HG02870 (cell line): ENCODE data around the gene KRT76.
"Not testable (repeated sequence)": the region's sequence is repeated elsewhere in the genome, so short reads cannot be mapped to it uniquely, and the experiment has no call there.

Source experiments
- ATAC-seq: cut with Tn5 transposase; IDR thresholded peaks from one replicate; pipeline ENCODE4 v1.9.1; 2021; ENCODE audit warnings: mild to moderate bottlenecking, moderate library complexity; ENCODE audit not compliant: unreplicated experiment

Gene KRT76

DNA sequence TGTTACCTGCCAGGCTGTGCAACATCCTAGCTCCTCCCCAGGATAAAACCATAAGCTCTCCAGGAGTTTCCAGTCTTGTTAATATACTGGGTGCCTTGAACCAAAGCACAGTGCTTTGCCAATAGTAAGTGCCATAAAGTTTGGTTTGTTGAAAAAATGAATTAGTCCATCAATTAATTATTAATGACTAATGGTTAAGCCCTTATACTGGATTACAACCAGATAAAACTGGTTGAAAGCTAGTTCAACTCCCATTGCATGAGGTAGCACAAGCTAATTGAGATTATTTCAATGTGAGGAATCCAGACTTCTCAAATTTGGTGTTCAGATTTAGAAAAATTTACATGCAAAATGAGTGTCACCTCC lies 20.4 kb upstream of the KRT76 start:
- no peak for ATAC-seq

DNA sequence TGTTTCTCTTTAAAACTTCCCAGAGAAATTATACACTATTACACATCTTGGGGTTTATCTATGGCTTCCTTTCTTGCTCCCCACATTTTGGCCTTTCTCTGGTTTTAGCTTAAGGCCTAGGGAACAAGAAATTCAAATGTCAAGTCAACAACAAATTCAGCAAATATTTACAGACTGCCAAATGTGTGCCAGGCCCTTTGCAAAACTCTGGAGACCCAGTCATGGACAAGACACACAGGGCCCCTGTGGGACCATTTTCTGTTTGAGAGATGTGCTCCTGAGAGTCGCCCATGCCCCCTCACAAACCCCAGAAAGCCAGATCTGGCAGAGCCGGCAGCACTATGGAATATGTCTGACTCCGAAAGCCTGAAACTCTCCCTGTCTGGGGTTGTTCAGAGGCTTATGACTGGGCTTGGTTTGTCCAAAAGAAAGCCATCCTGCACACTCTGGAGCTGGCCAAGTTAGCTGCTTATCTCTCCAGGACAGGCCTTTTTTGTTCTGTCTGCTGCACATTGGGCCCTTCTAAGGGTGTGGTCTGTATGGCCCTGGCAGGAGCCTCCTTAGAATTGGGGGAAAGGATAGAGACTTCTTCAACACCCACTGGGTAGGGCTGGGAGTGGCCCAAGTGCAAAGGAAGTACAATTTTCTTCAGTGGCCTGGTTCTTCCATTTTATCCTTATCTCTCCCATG lies 19.8 kb upstream of the KRT76 start:
- ATAC-seq, result no peak

DNA sequence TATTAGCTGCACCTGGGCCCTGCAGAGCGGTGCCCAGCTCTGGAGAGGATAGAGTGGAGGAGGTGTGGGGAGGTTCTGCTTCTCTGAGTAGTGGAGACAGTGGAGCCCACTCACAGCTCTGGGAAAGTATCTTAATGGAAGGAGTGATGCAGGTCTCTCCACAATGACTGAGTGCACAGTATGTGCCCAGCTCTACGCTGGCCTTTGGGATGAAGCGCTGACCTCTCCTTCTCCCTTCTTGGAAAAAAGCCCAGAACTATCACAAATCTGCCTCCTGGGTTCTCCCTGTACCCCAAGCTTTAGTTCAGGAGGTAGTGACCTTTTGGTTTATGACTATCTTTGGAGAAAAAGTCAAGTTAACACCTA lies 19.3 kb upstream of the KRT76 start:
- no peak for ATAC-seq

DNA sequence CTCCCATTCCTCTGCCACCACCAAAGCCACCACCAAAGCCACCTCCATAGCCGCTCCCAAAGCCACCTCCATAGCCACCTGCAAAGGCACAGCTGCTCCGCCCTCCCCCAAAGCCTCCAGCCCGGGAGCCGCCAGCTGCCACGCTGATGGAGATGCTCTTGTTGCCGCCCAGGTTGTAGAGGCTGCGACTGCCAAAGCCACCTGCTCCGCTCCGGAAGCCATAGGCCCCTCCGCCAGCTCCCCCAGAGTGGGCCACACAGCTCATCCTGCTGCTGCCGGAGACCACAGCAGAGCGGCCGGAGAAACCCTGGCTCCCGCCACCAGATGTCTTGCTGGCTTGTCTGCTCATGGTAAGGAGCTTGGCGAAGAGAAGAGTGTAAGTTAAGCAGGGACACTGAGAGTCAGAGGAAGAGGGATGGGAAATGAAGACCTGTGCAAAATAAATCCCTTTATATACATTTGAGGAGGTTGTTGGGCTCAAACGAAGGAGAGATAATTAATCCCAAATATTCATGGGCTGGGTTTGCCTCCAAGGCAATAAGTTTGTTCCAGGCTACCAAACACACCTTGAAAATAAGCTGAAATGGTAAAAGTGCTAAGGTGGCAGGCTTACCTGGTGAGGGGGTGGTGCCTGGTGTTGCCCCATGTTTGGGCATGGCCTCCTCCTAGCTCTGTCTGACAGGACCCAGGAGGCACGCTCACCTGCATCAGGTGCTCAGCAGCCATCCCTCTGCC lies 18.7 kb upstream of the KRT76 start, which contains the start of gene KRT3:
KRT3 (minus strand) TSS at position 424 of the 735 bp plus-strand sequence; CDS start at position 349, 75 bp downstream.
- ATAC-seq, result no peak

DNA sequence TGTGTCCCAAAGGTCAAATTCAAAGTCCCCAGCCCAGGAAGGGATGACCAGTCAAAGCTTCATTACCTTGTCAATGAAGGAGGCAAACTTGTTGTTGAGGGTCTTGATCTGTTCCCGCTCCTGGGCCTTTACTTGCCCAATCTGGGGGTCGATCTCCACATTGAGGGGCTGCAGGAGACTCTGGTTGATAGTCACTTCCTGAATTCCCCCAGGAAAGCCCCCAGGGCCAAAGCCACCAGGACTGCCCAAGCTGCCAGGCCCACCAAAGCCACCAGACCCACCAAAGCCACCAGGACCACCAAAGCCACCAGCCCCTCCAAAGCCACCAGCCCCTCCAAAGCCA lies 18.2 kb upstream of the KRT76 start:
- not testable (repeated sequence) for ATAC-seq

DNA sequence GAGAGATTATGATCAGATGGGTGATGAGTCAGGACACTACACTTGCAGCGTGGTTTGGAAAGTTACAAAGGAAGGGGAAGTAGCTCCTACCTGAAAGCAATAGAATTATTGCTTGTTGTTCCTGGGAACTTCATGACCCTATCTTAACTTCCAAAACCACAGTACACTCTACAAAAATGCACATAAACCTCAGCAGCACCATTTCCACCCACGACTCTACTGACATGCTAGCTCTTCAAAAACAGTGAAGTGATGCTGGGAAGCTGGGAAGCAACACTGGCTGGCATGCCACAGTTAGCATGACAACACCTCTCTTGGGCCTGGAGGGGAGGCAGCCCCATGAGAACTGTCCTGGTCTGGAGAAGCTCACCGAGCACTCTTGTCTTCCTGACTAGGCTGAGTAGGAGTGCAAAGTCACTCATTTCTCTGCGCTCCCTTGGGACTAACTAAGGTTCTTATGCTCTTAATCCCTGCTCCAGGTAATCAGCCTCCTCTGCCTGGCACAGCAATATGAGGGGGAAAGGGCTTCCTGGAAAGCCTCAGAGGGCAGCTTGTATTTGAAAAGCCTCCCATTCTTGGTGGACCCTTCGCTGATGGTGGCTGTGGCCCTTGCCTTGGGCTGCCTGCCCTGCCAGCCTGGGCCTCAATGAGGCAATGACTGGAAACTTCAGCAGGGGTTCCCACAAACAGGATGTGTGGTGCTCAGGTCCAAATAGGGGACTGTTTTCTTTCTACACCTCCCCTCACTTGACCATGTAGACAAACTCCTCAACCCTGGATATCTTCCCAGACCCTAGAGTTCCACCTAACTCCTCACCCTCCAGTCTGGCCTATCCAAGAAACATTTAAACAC lies 17.6 kb upstream of the KRT76 start:
- ATAC-seq, result no peak

DNA sequence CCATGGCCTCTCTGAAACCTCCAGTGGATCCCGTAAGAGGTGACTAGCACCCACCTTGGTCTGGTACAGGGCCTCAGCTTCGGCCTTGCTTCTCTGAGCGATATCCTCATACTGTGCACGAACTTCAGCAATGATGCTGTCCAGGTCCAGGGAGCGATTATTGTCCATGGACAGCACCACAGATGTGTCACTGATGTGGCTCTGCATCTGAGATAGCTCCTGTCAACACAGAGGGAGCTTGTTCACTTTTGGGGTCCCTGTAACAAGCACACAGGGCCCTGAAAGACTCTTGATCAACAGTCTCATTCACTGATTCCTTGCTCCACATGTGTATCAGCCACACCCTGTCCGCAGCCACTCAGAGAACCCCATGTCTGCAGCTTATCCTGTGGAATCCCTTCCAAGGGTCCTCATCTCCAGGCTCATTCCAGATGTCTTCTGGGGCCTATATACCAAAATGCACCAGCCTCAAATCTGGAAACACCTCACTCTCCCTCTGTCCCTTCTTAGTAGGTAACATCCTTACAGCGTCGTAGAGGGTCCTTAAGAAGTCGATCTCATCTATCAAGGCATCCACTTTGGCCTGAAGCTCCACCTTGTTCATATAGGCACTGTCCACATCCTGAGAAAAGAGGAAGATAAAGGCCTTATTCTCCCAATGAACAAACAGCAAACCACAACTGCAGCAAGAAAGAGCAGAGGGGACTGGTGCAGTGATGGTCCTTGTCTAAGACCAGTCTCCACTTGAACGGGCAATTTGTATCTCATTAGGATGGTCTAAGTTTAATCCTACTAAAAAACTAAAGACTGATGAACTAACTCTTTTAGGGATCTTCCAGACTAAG lies 15.3 kb upstream of the KRT76 start:
- ATAC-seq, result no peak

DNA sequence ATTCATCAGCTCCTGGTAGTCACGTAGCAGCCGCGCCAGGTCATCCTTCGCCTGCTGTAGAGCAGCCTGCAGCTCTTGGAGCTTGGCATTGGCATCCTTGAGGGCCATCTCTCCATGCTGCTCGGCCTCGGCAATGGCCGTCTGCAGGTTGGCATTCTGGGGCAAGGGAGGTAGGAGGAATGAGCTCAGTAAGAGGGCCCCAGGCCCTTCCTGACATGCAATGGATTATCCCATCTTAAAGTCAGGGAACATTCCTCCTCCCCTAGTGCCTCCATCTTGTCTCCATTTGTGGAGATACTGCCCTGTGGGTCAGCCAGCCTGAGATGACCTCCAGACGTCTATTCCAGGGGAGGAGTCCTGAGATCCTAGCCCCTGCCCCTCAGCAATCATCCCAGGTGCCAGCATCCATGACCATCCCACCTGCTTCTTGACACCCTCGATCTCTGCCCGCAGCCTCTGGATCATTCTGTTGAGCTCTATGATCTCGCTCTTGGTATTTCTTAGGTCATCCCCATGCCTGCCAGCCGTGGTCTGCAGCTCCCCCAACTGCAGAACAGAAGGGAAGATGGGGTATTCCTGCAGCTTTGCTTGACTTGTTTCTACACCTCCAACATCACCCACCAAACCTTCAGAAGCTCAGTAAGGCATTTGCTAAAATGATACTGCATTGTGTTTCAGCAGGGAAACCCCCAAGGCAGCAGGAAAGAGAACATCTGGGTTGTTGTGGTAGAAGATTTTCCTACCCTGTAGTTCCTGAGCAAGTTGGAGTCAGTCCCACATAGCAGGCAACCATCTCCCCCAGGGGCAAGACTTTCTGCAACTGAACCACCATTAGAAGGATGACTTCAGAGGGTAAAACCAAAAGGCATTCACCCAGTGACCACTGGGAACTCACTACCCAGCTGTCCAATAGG lies 14.4 kb upstream of the KRT76 start:
- ATAC-seq, result no peak

DNA sequence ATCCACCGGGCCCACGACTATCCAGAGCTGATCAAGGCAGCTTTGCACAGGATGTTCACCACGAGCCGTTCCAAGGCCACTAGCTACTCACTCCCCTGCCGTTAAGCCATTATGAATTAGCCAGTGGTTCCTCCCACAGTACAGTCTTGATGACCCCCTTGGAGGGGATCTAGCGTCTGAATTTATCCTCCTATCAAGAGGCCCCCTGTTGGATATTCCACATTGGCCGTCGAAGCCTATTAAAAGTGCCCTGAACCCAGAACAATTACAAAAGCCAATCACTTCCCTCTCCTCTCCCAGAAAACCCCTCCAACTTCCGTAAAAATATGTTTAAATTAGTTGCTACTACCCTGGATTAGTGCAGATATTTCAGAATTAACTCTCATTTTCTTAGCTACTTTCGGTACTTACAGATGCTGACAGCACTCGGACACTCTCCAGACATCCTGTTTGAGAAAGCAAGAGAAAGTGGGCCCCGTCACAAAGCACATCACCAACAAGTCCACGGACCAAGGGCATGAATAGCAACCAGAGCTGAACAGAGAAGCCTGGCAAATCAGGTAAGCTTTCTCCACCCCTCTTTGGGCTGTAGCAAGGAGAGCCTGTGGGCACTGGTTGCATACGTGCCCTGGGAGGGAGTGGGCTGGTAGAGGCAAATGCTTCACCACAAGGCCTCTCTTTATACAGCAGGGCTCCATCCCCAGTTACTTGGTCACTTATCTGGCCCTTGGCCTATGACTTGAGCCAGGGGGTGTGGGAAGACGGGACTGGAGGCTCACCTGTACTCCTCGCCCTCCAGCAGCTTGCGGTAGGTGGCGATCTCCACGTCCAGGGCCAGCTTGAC lies 13.5 kb upstream of the KRT76 start:
- ATAC-seq, result no peak

DNA sequence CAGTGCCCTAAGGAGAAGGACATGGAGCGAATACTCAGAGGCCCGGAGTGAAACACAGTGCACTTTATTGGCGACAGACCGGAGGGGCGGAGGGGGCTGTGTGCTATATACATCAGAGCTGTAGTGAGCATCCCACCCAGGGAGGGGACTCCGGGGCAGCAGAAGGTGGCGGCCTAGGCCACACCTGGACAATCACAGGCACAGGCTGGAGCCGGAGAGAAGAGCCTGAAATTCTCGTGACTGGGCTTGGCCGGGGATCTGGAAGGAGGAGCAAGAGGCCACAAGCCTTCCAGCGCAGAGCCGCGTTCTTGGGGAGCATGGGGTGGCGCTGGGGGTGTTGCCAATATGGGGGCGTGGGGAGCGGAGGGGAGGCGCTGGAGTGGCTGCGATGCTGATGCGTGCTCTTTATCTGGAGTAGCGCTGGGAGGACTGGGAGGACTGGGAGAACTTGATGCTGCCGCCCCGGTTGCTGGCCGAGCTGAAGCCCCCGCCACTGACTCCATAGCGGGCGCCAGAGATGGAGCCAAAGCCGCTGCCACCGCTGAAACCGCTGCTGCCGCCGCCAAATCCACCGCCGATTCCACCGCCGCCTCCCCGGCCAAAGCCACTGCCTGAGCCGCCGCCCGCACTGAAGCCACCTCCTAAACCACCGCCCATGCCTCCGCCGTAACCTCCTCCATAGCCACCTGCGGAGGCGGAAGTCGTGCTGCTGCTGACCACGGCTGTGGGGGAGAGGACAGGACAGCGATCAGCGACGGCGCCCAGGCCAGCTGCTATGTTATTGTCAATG lies 12.7 kb upstream of the KRT76 start:
- no peak for ATAC-seq

DNA sequence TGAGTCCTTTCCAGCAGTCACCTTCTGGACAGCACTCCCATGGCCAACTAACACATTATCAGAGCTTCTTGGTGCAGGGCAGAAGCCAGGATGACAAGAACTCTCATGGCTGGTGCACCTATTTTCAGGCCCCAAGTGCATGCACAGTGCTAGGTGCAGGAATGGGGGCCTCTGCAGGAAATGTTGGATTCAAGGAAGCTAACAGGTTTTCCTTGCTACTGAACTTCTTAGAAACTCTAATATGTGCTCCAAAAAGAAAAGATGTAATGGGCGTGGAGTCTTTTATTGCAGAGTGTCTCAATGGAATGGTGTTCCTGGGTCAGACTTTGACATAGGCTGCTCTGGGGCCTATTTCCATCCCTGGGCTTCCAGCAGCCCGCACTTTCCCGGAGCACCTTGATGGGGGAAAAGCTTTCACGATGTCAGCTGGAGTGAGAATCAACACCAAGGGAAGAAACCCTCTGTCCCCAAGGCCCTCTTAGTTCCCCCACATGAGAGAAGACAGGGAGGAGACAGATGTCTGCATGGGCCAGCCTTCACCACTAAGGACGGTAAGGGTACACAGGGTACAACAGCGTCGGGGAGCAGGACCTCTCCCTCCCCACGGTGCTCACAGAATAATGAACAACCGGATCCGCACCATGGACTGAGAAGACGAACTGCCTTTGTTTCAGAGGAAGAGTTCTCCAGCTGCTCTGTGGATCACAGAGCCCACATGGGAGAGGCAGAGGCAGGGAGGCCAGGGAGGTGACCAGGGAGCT lies 11.9 kb upstream of the KRT76 start:
- ATAC-seq, result no peak

DNA sequence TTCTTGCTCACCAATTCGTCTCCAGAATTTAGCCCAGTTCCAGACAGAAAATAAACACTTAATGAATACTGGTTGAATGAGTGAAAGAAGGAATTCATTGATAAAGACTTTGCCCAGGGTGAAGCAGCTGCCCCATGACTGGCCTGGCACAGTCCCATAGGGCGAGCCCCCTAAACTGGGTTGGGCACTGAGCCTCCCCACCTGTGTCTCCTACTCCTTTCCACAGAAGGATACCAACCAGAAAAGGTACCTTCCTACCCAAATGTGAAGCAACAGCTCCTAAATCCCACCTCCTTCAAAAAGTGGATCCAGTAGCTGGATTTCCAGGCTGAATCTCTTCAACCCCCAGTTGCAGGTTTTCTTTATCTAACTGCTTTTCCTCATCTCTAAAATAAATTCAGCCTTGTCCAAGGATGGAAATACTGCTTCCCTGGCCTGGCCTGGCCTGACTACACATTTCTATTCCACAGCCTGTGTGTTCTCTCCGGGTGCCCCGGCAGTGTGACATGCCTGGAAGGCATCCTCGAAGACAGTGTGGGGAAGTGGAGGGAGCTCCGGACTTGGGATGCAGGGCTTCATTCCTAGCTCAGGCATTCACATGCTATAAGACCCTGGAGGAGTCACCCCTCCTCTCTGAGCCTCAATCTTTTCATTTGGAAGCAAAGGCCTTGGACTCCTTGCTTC lies 11.2 kb upstream of the KRT76 start:
- no peak for ATAC-seq

DNA sequence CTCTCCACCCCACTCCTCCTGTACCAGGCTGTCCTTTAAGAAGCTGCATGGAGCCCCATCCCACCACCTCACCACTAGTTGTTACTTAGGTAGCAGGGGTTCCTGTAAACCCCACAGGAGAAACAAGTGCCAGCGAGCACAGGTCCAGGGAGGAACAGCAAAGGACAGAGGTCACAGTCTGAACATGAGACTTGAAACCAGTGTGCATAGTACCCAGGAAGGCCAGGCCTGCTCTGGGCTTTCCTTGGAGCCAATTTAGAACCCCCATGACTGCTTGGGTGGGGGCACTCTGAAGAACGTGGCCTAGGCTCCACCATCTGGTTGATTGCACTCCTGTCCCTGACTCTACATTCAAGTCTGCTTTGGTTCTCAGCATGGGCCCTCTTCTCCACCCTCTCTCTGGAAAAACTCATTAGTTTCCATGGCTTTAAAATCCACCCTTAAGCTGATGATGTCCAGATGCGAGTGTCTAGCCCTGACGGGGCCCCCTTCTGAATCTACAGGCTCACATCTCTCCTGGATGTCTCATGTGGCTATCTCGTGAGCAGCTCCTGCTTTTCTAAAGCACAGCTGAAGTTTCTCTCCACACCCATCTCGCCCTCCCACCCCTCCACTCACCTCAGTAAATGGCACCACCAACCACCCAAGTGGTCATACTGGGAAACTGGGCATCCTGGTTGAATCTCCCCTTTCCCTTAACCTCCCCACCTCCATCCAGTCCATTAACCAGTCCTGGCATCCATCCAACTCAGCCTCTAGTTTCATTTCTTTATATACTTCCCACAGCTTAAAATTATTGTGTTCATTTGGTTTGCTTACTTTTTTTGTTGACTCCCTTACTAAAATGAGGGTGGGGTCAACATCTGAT lies 10.4 kb upstream of the KRT76 start:
- ATAC-seq, result no peak

DNA sequence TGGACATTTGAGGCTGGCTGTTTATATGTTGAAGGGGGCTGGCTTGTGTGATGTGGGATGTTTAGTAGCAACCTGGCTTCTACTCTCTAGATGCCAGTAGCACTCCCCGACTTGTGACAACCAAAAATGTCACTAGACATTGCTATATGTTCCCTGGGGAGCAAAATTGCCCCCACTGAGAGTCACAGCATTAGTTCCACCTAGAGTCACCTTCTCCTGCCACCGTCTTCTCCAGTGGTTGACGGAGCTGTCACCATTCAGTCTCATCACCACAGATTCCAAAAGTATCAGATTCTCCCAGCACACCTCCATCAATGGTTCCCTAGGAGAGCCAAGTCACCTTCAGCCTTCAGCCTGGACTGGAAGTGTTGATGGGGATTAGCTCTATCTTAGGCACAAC lies 7.8 kb upstream of the KRT76 start:
- ATAC-seq, result no peak

DNA sequence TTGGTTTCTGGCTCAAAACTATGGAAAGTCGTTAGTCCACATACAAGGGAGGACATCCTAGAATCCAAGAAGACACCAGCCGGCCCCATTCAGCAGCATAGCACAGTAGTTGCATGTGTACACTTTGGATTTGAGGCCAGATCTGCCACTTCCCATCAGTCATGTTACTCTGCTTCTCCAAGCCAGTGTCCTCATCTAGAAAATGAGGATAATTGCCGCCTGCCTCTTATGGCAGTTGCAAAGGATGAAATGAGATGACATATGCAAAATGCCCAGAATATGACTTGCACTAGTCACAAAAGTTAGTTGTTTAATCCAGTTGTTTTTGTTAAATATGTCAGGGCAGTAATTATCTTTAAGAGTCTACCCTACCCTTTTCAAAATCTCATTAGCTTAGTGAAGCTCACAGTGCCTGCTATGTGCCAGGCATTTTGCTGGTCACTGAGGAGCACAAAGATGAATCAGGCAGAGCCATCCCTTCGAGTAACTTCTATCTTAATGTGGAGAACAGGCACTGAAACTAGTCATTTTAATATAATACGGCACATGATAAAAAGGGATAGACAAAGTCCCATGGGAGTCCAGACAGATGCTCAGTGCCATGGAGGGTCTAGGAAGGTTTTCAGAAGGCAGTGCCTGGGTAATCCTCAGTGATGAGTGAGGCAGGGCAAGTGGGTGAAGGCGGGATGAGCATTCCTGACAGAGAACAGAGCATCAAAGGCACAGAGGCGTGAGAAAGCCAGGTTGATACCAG lies 6.6 kb upstream of the KRT76 start:
- no peak for ATAC-seq
